Activated CD4-positive, alpha-beta T cell treated with anti-CD3 and anti-CD28 coated beads for 4 hours (primary cell): ENCODE data around the gene BRPF1.

Experiments used
- DNase-seq, 2 donors: peaks; one replicate each; pipeline ENCODE4 v3.0.0-alpha.2; 2020

BRPF1 gene

DNA sequence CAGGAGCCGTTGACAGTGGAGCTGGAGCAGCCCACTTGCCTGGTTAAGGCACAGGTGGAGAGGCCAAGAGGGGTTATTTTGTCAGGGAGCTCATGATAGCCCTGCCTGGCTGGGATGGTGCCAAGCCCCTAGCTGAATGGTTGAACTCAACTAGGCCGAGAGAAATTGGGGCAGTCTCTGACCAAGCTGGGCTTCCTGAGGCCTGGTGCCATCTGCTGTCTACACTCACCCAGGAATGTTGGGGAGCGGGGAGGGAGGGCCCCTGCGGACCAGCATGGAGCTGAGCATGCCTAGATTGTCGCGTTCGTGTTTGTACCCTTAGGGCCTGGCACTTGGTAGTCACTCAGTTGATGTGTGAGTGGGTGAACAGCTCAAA is 1.2 kb downstream of the BRPF1 start:
- no peak for DNase-seq

- DNase-seq: no peak
These were observed 5.3 kb downstream of the BRPF1 start for GRCh38 chr3:9736831-9737230.

DNA sequence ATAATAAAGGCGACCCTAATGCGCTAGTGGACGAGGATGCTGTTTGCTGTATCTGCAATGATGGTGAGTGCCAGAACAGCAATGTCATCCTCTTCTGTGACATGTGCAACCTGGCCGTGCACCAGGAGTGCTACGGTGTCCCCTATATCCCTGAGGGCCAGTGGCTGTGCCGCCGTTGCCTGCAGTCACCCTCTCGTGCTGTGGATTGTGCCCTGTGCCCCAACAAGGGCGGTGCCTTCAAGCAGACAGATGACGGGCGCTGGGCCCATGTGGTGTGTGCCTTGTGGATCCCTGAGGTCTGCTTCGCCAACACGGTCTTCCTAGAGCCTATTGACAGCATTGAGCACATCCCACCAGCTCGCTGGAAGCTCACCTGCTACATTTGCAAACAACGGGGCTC is 7.6 kb downstream of the BRPF1 start:
- no peak for DNase-seq

DNA sequence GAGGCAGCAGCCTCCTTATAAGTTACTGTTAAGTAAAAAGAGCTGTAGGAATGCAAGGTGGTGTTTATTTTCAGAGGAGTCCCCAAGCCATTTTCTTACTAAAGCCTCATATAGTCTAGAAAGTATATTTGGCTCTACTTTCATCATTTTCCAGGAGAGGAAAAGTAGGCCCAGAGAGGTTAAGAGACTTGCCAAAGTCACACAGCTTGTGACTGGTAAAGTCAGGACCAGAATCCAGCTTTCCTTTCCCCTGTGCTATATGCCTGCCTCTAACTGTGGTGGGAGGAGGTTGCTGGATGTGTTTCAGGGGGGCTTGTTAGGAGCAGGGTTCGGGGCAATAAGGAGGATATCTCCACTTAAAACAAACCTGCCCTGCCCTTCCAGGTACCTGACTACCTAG is 11.0 kb downstream of the BRPF1 start:
- no peak for DNase-seq

- no peak for DNase-seq
These were observed 12.0 kb downstream of the BRPF1 start for GRCh38 chr3:9743548-9743947.

DNA sequence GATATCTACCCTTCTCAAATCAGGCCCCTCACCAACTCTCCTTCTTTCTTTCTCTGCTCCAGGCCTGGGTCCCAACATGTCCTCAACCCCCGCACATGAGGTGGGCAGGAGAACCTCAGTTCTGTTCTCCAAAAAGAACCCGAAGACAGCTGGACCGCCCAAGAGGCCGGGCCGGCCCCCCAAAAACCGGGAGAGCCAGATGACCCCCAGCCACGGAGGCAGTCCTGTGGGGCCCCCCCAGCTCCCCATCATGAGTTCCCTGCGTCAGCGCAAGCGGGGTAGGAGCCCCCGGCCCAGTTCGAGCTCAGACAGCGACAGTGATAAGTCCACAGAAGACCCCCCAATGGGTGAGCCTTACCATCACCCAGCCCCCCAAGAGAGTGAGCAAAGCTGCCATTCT is 12.6 kb downstream of the BRPF1 start:
- DNase-seq: no peak

GRCh38 chr3:9745521-9745920 is 14.0 kb downstream of the BRPF1 start:
- no peak for DNase-seq

DNA sequence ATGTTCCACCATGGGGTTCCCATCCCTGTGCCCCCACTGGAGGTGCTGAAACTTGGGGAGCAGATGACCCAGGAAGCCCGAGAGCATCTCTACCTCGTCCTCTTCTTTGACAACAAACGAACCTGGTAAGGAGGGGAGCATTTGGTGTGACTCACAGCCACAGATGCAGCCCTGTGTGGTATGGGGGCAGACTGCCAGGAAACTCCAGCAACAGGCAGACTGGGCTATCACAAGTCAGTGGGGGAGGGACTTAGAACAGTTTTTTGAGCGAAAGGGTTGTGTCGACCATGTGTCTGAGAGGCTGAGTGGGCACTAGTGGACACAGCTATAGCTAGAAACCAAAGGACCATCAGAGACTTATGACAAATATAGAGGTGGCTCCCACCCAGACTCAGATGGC is 14.8 kb downstream of the BRPF1 start:
- DNase-seq: no peak

GRCh38 chr3:9747267-9747666 is 15.7 kb downstream of the BRPF1 start:
- DNase-seq: no peak

DNA sequence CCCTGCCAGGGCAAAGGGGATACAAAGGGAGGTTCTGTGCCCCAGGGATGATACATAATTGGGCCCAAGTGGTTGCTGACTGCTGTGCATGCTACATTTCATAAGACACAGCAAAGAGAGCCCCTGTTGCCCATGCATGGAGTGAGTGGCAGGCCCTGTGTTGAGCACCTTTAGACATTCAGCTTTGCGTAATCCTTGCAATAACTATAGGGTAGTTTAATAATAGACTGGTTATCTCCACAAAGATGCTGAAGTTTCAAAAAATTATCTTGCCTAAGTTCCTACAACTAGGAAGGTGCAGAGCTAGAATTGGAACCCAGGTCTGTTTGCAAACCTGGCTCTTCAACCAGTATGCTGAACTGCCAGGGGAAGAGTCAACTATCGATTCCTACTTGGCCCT is 16.5 kb downstream of the BRPF1 start:
- no peak for DNase-seq

DNA sequence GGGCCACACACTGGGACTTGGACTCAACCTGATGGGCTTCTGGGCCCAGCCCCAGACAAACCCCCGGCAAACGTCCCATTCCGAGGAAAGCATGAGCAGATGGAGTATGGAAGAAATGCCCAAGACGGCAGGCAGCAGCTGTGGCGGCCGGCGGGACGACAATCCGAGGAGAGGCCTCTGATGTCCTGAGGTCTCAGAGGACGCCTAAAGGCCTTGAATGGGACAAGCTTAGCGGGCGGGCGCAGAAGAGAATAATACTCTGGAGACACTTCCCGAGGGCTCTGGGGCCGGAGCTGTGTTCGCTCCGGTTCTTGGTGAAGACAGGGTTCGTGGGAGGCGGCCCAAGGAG is 17.7 kb downstream of the BRPF1 start:
- no peak for DNase-seq

GRCh38 chr3:9749645-9750555 is 18.4 kb downstream of the BRPF1 start, which contains the start of gene OGG1:
OGG1 (plus strand) TSS chr3:9749952; CDS start chr3:9750287, 335 bp downstream.
- peak; percentile 93 to 96 for DNase-seq

DNA sequence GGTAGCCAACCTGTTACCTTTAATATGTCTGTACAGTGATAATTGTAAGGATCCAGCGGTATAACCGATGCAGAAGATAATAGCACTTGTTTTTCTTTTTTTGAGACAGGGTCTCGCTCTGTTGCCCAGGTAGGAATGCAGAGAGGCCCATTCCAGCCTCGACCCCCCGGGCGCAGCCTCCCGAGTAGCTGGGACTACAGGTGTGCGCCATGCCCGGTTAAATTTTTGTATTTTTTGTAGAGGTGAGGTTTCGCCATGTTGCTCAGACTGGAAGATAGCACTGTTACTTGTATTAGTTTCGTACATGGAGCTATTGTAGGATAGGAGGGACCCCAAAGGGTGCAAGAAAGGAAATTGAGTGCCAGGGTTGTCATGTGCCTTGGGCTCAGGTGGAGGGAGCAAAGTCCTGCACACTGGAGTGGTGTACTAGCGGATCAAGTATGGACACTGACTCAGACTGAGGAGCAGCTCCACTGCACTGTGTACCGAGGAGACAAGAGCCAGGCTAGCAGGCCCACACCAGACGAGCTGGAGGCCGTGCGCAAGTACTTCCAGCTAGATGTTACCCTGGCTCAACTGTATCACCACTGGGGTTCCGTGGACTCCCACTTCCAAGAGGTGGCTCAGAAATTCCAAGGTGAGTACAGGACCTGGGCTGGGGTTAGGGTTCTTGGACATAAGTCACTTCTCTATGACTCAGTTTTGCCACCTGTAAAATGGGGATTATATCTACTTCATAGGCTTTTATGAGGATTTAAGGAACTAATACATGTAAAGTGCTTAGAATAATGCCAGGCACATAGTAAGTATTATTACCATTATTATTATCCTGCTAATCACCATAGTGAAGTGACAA is 19.2 kb downstream of the BRPF1 start:
- DNase-seq: no peak

GRCh38 chr3:9754678-9755077 is 23.1 kb downstream of the BRPF1 start:
- no peak for DNase-seq

DNA sequence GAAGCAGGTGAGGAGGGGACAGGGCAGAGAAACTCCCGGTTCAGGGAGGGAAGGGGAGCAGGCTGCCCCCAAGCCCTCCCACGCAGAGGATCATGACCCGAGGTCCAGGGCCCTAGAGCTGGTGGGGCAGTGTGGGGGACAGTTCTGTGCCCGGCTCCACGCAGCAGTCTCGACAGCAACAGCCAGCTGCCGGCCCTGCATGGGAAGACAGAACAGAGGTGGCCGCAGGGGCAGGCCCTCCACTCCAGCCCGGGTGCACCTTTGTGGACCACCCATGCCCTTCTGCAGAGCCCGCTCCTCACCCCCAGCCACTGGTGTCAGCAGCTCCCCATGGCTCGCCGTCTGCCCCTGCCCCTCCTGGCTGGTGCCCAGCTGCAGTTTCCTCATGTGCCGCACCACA is 25.9 kb downstream of the BRPF1 start:
- no peak for DNase-seq

DNA sequence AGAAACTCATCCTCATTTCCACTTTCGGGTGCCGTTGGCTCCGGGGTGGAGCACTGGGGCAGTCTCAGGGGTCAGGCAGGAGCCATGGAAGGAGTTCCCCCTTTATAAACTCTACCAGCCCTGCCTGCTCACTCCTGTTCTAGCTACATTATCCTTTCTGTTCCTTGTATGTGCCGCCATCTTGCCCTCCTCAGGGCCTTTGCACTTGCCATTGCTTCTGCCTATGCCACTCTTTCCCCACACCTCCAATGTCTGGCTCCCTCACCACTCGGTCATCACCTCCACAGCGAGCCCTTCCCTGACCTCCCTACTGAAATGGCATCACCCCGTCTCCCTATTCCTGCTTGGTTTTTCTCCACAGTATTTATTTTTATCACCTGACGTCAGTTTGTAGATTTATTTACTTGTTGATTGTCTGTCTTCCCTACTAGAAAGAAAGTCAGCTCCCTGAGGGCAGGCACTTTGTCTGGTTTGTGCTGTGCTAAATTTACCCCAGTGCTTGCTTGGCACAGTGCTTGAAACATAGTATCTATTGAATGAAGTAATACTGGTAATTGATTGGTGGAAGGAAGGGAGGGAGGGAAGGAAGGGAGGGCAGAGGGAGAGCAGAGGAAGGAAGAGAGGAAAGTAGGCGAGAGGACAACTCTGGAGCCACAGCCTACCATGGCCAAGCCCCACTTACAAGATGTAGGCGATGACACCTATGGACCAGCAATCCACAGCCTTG is 29.4 kb downstream of the BRPF1 start:
- DNase-seq: no peak

DNA sequence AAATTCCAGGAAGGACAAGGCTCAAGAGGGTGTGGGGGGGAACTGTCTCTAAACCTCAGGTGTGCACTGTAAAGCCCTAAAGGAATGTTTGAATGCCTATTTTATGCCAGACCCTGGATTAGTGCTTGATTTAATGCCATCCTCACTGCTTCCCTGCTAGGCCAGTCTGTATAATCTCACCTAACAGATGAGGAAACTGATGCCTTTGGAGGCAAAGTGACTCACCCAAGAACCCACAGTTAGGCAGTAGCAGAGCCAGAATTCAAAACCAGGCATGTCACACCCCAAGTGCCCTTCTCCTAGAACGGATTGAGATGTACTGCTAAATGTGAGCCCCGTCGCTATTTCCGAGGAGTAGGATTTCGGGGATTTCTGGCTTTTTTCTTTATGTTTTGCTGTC is 30.4 kb downstream of the BRPF1 start:
- DNase-seq: no peak

DNA sequence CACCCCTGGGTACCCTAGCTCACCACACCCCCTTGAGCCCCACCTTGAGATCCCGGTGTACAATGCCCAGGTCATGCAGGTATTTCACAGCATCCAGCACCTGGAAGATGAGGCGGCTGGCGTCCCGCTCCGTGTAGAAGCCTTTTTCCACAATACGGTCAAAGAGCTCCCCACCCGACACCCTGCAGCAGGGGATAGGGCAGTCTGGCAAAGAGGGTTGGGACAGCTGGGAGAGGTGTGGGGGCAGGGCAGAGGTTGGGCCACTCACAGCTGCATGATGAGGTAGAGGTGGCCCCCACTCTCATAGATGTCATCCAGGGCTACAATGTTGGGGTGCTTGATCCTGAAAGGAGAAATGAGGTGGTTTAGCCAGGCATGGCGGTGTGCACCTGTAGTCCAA is 31.3 kb downstream of the BRPF1 start:
- no peak for DNase-seq

GRCh38 chr3:9765865-9766264 is 34.3 kb downstream of the BRPF1 start:
- no peak for DNase-seq

DNA sequence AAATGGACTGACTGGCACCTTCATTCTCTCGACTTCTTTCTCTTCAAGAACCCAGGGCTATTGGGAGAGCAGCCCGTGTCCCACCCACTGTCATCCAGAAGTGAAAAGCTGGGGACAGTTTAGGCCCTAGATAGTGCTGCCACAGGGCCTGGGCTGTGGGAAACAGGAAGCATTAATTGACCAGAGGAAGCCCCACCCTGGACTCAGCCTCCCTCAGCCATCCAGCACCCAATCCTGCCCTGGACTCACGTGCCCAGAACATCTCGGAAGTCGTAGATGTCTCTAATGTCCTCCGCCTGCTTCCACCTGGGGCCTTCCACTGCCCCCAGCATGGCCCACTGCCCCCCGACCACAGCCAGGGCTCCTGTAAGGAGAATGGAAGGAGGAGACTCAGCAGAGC is 35.9 kb downstream of the BRPF1 start:
- no peak for DNase-seq

DNA sequence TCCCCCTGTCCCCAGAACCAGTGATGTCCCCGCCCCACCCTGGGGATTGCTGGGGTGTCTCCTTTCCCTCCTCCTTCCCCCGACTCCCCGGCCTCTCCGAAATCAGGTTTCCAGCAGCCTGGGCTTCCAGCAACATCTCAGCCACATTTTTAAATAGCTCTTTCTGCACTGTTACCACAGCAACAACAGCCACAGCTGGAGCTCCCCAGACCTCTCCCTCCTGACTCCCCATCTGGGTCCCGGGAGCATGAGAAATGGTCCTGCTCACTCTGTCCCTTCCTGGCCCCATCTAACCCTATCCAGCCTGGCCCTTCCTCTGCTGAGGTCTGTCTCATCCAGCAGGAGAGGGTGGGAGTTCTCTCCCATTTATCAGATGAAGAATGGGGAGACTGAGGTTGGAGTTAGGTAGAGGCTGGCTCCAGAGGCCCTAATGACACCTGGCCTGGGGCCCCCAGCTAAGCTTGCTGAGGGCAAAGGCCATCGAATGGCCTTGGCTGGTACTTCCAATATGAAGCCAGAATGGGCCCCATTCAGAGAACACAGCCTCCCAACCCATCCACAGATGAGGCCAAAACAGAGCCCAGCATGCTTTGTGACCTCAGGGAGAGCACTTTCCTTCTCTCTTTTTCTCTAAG is 36.7 kb downstream of the BRPF1 start:
- DNase-seq: no peak

- DNase-seq: no peak
These were observed 37.5 kb downstream of the BRPF1 start for GRCh38 chr3:9769012-9769411.
